ENCODE data around the gene CDC25B.

- TF ChIP-seq TAF1 (IDR thresholded peaks at IDR 0.05; ENCODE audit: borderline replicate concordance, low read depth, low read length) (no peak), POLR2A (IDR thresholded peaks at IDR 0.05; ENCODE audit: low read depth, low read length) (no peak)
Measured at GRCh38 chr20:3754276-3754630, 41.9 kb upstream of the CDC25B start.
